ENCODE results near the gene MBD5. TPM values are rescaled to one million over a fixed set of nuclear protein-coding genes. Genes with fewer than 3 reads are reported as not detected.

Gene MBD5
- total and polyA plus RNA-seq, 2 of the 4 experiments (the other 2 are of a cell fraction) = 9.8 to 14.2 TPM

DNA sequence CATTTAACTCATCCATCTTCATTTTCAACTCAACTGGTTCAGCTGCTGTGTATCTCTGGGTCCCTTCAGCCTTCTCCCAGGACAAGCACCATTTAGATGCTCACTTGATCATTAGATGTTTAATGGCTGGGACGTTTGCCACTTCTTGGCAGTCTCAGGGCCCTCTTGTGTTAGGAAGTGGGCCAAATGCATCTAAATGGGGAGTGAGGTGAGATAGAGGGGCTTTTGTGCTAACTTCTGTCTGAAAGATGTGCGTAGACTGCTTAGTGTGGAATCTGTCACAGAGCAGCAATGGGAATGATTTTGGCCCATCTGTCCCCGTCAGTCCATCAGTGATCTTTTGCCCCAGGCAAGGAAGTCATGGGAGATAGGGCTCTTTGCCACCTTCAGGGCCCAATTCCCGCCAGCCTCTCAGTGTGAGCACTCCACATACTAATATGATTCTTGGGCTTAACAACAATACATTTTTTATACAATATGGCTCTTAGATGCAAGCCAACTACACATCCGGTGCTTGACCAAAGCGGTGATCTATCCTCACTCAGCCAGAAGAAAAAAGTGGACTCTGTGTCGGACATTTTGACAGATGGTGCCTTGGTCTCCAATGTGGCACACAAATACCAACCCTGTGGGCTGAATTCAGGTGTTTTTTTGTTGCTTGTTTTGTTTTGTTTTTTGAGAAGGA lies 528.0 kb downstream of the MBD5 start:
- H2AK9ac ChIP-seq (replicated peaks; ENCODE audit: low read depth, low read length, poor library complexity) = no peak overlapping the region

More for the DNA sequence above, 528.0 kb downstream of the MBD5 start:
- dilution Hi-C loops (cut with HindIII; ENCODE audit: low sequenced_read_pairs, unreplicated experiment) (no loop called here), in situ Hi-C loops (cut with MboI; ENCODE audit: low sequenced_read_pairs) (no loop called here), intact Hi-C loops (cut with micrococcal nuclease) (no loop called here)
- TF ChIP-seq RFX5 (IDR thresholded peaks at IDR 0.05; ENCODE audit: low read depth, low read length) = no peak
- Histone ChIP-seq H2BK5ac (ENCODE audit: low read depth, low read length, poor library complexity, severe bottlenecking) (no peak overlapping the region), H3K4me1 (ENCODE audit: control insufficient read depth, insufficient read depth, low read length) (no peaks in the 10 kb centered on the region), H2AFZ (replicated peaks; ENCODE audit: low read length, poor library complexity) (no peak overlapping the region), H3K4me3 (ENCODE audit: insufficient read depth, low read depth, low read length) (no peak overlapping the region), H3K79me1 (ENCODE audit: low read depth in 1 of 2, low read length in 2 of 2) (no peaks in the 10 kb centered on the region), H2BK20ac (ENCODE audit: low read depth, low read length) (no peak overlapping the region), H3K14ac (replicated peaks; ENCODE audit: low read depth, low read length) (no peak overlapping the region), H2BK120ac (ENCODE audit: low read depth, low read length) (no peak overlapping the region), H2AK5ac (ENCODE audit: low read depth, low read length) (no peak overlapping the region), H3K9me1 (ENCODE audit: insufficient read depth, low read length) (no peaks in the 10 kb centered on the region), H3K56ac (ENCODE audit: extremely low read depth, insufficient read depth, low read length) (no peak overlapping the region), H3K4me2 (ENCODE audit: low read depth, low read length) (no peak overlapping the region), H3K18ac (ENCODE audit: low read depth, low read length) (no peak overlapping the region), H3K9ac (ENCODE audit: low read depth, low read length) (no peak overlapping the region), H3K23ac (ENCODE audit: low read depth, low read length) (no peak overlapping the region), H4K91ac (ENCODE audit: insufficient read depth, low read depth, low read length) (no peak overlapping the region), H3K4ac (ENCODE audit: low read depth, low read length) (no peak overlapping the region), H4K5ac (ENCODE audit: low read depth, low read length) (no peak overlapping the region), H3K9me3 (ENCODE audit: control insufficient read depth, insufficient read depth, low read length) (no peaks in the 10 kb centered on the region), H2BK15ac (ENCODE audit: low read depth, low read length) (no peak overlapping the region), H3K27ac (ENCODE audit: insufficient read depth, low read length) (no peak overlapping the region), H3K36me3 (ENCODE audit: control insufficient read depth, insufficient read depth, low read length) (no peaks in the 10 kb centered on the region), H4K8ac (ENCODE audit: low read depth in 2 of 2, low read length in 2 of 2) (no peak overlapping the region), H3K27me3 (ENCODE audit: control insufficient read depth, insufficient read depth, low read length) (peaks cover 1% of the 10 kb centered on the region; the same call in 1 of the 2 replicates), H4K20me1 (ENCODE audit: insufficient read depth, low read length) (no peaks in the 10 kb centered on the region)
- POLR2A ChIA-PET (ENCODE audit: unreplicated experiment) = no interaction called here
- no peak for DNase-seq
- CTCF ChIA-PET = no interaction called here
- BruUV-seq (replicated peaks) = no TSS peak
- 65% methylated on average over 2 of the region's 7 CpGs; no CpG with 5 or more reads in 1 of the 2 experiments for WGBS, 2 experiments (ENCODE audit: extremely low coverage in 2 of 2, insufficient read length in 1 of 2)
- no peak for ATAC-seq (ENCODE audit: low read depth)

All from IMR-90 (cell line).